ENCODE data around the gene MARCHF10. TPM values are rescaled to one million over a fixed set of nuclear protein-coding genes. Genes with fewer than 3 reads are reported as not detected.

Gene MARCHF10
- total RNA-seq, 2 donors from 2014 or later: 29.7 TPM; not detected in 1

DNA sequence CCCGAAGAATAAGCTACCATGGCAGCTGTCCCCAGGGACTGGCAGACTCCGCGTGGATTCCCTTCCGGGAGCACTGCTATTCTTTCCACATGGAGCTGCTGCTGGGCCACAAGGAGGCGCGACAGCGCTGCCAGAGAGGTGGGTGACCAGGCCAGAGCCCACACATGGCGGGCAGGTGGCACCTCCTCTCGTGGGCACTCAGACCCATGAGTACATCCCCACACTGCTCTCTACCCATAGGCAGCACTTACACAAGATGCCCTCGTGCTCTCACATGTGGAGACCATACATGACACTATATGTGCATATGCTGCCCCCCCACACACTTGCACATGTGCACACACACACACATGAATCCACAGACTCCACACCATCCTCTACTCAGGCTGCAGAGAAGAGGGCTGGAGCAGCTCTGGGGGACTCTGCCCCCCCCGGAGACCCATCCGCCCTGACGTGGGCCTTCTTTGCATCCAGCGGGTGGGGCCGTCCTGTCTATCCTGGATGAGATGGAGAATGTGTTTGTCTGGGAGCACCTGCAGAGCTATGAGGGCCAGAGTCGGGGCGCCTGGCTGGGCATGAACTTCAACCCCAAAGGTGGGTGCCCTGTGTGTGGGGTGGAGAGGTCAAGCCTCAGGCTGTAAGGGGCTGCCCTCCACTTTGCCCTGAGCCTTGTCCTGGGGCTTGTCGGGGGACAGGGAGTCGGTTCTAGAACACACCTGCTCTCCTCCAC lies 117.8 kb downstream of the MARCHF10 start:
- no peaks in the 10 kb centered on the region for H3K9me3 ChIP-seq
- H3K36me3 ChIP-seq: no peaks in the 10 kb centered on the region
- H3K4me3 ChIP-seq: no peak overlapping the region
- no peaks in the 10 kb centered on the region for H3K27me3 ChIP-seq (replicated peaks; ENCODE audit: insufficient read depth)
- no peak overlapping the region for H3K27ac ChIP-seq
- no peaks in the 10 kb centered on the region for H3K4me1 ChIP-seq (replicated peaks)
- DNase-seq (ENCODE audit: low spot score): no peak
- 90% methylated on average over 19 of the region's 19 CpGs for WGBS
- TF ChIP-seq, protein P1, sequence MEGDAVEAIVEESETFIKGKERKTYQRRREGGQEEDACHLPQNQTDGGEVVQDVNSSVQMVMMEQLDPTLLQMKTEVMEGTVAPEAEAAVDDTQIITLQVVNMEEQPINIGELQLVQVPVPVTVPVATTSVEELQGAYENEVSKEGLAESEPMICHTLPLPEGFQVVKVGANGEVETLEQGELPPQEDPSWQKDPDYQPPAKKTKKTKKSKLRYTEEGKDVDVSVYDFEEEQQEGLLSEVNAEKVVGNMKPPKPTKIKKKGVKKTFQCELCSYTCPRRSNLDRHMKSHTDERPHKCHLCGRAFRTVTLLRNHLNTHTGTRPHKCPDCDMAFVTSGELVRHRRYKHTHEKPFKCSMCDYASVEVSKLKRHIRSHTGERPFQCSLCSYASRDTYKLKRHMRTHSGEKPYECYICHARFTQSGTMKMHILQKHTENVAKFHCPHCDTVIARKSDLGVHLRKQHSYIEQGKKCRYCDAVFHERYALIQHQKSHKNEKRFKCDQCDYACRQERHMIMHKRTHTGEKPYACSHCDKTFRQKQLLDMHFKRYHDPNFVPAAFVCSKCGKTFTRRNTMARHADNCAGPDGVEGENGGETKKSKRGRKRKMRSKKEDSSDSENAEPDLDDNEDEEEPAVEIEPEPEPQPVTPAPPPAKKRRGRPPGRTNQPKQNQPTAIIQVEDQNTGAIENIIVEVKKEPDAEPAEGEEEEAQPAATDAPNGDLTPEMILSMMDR (IDR thresholded peaks at IDR 0.05): no peak
- TF ChIP-seq POLR2AphosphoS5 (IDR thresholded peaks at IDR 0.05): no peak
- TF ChIP-seq POLR2A (IDR thresholded peaks at IDR 0.05): no peak
- intact Hi-C loops (cut with DNase I): no loop called here

DNA sequence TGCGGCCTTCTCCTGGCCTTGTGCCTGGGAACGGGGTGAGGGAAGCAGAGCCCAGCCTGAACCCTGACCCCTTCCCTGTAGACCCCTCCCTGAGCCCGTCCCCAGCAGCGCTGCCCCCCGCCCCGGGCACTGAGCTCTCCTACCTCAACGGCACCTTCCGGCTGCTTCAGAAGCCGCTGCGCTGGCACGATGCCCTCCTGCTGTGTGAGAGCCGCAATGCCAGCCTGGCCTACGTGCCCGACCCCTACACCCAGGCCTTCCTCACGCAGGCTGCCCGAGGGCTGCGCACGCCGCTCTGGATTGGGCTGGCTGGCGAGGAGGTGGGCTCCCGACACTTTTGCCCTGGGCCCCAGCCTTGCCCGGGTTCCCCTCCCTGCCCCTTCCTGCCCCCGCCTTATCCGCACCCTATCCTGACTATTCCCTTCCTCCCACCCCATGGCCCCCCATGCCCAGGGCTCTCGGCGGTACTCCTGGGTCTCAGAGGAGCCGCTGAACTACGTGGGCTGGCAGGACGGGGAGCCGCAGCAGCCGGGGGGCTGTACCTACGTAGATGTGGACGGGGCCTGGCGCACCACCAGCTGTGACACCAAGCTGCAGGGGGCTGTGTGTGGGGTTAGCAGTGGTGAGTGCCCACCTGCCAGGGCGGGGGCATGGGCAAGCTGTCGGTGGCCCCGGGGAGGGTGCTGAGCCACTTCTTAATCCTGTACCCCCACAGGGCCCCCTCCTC lies 118.5 kb downstream of the MARCHF10 start:
- 86% methylated on average over 37 of the region's 37 CpGs for WGBS
- Histone ChIP-seq H3K4me1 (replicated peaks) (no peaks in the 10 kb centered on the region), H3K27me3 (replicated peaks; ENCODE audit: insufficient read depth) (no peaks in the 10 kb centered on the region), H3K4me3 (no peak overlapping the region), H3K27ac (no peak overlapping the region), H3K9me3 (no peaks in the 10 kb centered on the region), H3K36me3 (no peaks in the 10 kb centered on the region)
- intact Hi-C loops (cut with DNase I): no loop called here
- TF ChIP-seq POLR2A (IDR thresholded peaks at IDR 0.05): no peak
- TF ChIP-seq POLR2AphosphoS5 (IDR thresholded peaks at IDR 0.05): no peak
- TF ChIP-seq, protein P1 (IDR thresholded peaks at IDR 0.05): no peak
- DNase-seq (ENCODE audit: low spot score): no peak

DNA sequence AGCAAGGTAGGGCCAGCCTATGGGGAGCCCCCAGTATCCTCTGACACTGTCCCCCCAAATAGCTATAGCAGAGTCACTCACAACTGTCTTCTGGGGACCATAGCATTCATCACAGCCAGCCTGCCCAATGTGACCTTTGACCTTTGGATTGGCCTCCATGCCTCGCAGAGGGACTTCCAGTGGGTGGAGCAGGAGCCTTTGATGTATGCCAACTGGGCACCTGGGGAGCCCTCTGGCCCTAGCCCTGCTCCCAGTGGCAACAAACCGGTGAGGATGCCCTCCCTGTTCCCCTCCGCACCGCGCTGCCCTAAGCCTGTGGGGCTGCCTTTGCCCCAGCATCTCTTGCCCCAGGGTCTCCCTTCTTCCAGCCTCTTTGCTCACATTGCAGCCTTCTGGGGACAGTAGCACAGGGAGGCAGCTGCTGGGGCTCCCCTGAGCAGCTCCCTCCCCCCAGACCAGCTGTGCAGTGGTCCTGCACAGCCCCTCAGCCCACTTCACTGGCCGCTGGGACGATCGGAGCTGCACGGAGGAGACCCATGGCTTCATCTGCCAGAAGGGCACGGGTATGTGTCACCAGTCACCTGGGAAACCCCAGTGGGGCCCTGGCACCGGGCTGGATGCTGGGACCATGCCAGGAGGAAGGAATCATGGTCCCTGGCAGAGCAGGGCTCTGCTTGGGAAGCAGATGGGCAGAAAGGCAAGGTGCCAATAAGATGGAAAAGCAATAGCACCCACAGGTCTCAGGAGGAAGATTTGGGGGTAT lies 119.5 kb downstream of the MARCHF10 start:
- no peak for TF ChIP-seq POLR2AphosphoS5 (IDR thresholded peaks at IDR 0.05)
- TF ChIP-seq, protein P1 (IDR thresholded peaks at IDR 0.05): no peak
- TF ChIP-seq POLR2A (IDR thresholded peaks at IDR 0.05): no peak
- Histone ChIP-seq H3K9me3 (no peaks in the 10 kb centered on the region), H3K4me1 (replicated peaks) (no peaks in the 10 kb centered on the region), H3K27me3 (replicated peaks; ENCODE audit: insufficient read depth) (no peaks in the 10 kb centered on the region), H3K36me3 (no peaks in the 10 kb centered on the region), H3K27ac (no peak overlapping the region), H3K4me3 (no peak overlapping the region)
- no peak for DNase-seq (ENCODE audit: low spot score)
- WGBS: 55% methylated on average over 11 of the region's 11 CpGs
- intact Hi-C loops (cut with DNase I): no loop called here

DNA sequence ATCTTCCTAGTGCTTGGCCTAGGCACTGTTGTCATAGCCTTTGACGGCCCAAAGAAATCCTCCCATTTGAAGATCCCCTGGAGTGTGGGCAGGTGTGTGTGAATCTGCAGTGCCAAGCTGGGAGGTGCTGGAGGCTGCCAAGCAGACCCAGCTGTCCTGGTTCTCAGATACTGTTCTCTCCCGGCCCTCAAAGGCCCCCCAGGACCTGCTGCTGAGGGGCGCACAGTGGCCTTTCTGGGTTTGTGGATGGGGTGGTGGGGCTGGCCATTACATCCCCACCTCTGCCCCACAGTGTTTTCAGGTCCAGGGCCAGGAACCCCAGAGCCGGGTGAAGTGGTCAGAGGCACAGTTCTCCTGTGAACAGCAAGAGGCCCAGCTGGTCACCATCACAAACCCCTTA lies 120.1 kb downstream of the MARCHF10 start:
- Histone ChIP-seq H3K4me1 (replicated peaks) (no peaks in the 10 kb centered on the region), H3K9me3 (no peaks in the 10 kb centered on the region), H3K36me3 (no peaks in the 10 kb centered on the region), H3K27ac (no peak overlapping the region), H3K27me3 (replicated peaks; ENCODE audit: insufficient read depth) (no peaks in the 10 kb centered on the region), H3K4me3 (no peak overlapping the region)
- DNase-seq (ENCODE audit: low spot score): no peak
- WGBS: 79% methylated on average over 4 of the region's 4 CpGs
- no peak for TF ChIP-seq POLR2A (IDR thresholded peaks at IDR 0.05)
- TF ChIP-seq POLR2AphosphoS5 (IDR thresholded peaks at IDR 0.05): no peak
- TF ChIP-seq, protein P1 (IDR thresholded peaks at IDR 0.05): no peak
- intact Hi-C loops (cut with DNase I): no loop called here
